GM19397 (cell line): ENCODE data around the gene ZMAT5.
A peak's percentile ranks its signal among the peaks of the same experiment; 100 is the strongest.

ENCODE experiments used
- ATAC-seq: cut with Tn5 transposase; IDR thresholded peaks from one replicate; pipeline ENCODE4 v1.9.1; 2021; ENCODE audit warnings: mild to moderate bottlenecking, moderate library complexity; ENCODE audit not compliant: unreplicated experiment

The ZMAT5 gene

DNA sequence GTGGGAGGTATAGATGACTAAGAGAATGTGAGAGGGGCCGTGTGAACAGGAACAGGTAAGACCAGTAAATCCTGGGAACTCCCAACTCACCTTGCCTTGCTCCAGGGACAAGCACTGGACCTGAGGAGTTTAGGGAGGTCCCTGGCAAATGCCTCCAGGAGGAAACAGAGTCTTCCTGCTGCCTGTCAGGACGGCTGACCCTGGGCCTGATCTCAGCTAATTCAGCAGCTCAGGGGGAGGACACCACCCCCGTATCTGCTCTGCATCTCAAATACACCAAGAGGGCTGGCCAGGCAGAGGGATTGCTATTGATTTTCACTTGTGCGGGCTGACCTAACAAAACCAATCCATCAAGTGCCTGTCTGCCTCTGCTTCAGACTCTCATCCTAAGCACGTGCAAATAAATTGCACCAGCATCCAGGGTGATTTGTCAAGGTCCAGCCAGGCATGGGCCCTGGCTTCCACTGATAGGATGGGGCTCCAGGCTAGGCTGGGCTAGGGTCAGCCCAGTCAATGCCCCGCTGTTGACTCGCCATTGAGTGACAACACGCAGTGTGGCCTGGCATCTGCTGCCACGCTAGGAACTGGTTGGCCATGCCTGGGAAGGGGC, 20.7 kb upstream of the ZMAT5 start:
- no peak for ATAC-seq

DNA sequence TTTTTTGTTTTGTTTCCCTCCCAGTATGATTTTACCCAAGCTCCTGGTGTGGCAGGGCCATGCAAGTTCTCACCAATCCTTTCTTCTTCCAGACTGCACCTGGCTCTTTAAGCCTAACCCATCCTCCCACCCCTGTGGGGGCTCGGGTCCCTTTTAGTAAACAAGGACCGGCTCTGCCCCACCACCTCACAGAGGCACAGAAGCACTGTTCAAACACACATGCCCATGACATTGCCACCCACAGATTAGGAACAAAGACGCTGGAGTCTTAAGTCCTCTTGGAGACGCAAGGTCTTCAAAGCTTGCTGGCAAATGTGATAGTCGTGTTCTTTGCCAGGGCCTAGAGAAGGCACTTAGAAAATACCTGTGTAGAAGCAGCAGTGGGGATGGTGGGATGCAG, 19.2 kb upstream of the ZMAT5 start:
- no peak for ATAC-seq

DNA sequence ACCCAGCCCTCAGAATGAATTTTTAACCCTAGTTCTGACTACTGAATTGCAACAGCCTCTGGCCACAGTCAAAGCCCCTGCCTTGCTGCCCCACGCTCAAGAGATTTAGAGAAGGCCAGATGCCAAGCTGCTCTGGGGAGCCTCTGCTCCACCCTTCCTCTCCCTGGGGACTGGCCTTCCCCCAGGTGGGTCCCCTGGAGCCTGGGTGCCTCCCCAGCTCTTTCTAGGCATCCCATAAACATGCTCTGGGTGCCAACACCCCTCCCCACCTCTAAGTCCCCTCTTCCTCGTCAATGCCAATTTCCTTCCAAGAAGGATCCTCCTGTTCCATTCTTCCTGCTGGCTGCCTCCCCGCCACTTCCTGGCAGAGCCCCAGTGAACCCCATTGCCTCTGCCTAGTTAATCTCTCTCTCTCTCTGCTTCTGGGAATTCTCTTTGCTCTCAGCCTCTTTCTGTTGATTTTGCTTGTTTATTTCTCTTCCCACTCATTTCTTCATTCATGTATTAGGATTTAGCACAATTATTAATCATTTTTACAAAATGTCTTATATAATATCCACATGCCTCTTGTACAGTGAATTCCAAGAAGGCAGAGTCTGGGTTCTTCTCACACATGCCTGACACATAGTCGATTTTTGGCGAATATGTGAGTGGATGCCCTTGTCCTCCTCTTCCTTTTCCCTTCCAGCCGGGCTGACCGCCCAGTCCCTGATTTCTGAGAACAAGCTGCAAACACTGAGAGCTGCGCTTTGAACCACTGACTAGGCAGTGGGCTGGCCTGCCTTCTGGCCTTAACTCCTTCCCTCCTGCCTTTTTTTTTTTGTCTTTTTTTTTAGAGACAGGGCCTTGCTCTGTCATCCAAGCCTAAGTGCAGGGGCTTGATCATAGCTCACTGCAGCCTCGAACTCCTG, 17.9 kb upstream of the ZMAT5 start:
- ATAC-seq, result no peak

DNA sequence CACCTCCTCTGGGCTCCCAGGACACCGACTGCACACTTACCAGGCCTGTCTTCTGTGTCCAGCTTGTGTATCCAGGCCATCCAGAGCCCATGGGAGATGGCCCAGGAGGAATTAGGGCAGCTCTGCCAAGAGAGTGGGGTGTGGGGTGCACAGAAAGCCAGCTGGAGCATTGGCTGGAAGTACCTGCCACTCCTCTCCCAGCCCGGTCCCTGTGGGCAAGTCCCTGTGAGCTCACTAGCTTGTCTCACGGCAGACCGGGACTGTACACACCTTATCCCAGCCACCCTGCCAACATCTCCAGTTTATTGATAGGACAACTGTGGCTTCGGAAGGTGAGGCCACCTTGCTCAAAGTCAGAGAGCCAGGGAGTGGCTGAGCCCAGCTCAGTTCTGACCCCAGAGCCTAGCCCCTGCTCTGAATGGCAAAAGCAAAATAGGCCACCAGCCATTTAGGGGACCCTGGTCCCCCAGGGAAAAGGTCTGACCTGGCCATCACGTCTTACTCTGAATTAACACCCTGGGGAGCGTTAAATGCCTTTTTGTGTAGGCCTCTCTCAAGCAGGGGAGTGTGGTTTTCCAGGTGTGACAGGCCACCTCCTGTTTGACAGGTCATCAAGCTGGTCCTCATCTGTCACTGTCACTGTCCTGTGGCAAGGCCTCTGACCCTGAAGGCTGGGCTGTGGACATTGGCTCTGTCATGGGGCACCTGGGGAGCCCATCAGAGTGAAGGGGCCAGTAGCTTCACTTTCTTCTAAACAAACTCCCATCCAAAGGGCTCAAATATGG, 15.4 kb upstream of the ZMAT5 start:
- no peak for ATAC-seq

DNA sequence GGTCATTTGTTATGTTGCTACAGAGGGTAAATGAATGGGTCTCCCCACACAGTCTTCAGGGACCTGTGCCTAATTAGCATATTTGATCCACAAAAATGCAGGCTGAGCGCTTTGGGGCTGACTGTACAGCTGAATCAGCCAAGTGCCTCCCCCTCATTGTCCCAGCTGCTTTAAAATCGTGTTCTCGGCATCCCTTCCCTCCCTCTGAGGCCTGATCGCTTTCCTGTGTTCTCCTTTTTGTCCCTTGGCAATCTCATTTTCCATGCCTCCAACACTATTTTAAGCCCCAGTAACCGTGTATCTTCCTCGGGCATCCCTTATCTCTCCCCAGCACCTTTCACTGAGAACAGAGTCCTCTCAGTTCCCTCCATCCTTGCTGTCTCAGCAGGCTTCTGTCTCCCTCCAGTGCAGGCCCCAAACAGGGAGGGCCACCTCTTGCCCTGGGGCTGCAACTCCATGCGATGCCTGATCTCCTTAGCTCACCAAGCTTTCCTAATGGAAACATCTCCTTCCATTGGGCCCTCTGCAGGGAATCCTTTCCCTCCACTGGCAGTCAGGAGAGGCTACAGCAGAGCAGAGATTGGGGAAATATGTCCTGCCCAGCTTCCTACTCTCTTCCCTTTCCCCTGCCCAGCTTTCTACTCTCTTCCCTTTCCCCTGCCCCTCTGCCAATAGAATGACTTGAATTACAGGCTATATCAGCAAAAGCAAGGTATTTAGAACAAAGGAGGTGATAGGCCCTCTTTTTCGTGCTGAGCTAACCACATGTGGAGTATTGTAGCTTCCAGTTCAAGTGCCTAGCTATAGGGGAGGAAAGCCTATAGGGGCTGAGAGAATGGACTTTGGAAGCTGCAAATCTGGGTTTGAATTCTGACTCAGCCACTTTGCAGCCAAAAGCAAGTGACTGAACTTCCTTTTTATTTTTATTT, 14.2 kb upstream of the ZMAT5 start:
- no peak for ATAC-seq

DNA sequence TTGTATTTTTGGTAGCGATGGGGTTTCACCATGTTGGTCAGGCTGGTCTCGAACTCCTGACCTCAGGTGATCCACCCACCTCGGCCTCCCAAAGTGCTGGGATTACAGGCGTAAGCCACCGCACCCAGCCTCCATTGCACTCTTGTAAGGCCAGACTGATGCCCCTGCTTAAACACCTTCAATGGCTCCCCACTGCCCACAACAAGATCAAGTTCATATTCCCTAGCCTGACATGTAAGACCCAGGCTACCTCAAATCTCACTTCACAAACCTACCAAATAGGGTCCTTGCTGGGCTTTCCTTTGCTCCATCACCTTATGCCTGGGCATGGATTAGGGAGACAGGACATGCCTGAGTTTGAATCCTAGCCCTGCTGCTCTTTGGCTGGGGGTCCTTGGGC, 13.4 kb upstream of the ZMAT5 start:
- no peak for ATAC-seq

DNA sequence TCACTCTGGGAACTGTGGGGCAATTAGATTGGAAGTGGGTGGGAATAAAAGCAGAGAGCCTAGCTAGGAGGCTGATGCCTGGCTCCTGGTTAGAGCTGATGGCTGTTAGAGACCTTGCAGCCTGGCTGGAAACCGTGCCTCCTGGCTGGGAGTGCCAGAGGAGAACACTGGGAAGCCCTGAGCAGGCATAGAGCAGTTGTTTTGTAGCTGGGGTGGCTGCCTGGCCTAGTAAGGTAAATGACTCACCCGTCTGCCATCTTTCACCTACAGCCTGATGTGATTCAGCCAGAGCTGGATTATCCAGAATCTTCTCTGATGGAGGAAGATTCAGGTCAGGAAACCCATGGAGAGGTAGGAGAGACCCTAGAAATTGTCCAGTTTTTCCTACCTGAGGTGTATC, 6.4 kb upstream of the ZMAT5 start:
- ATAC-seq, result no peak

DNA sequence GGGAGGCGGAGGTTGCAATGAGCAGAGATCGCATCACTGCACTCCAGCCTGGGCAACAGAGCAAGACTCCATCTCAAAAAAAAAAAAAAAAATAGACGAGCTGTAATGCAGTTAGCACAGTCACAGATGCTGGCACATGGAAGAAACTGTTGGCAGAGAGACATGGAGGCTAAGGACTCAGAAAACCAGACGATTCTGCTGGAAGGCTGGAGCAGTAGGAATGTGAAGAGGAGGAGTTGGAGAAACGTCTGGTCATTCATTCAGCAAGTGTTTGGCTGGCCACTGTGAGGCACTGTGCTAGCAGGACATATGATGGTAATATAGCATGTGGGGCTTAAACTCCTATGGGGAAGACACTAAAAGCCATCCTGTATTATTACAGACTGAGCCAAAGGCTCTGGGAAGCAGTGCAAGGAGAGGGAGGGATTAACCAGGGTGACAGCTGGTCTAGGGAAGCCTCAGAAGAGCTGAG, 5.4 kb upstream of the ZMAT5 start:
- ATAC-seq, result no peak

DNA sequence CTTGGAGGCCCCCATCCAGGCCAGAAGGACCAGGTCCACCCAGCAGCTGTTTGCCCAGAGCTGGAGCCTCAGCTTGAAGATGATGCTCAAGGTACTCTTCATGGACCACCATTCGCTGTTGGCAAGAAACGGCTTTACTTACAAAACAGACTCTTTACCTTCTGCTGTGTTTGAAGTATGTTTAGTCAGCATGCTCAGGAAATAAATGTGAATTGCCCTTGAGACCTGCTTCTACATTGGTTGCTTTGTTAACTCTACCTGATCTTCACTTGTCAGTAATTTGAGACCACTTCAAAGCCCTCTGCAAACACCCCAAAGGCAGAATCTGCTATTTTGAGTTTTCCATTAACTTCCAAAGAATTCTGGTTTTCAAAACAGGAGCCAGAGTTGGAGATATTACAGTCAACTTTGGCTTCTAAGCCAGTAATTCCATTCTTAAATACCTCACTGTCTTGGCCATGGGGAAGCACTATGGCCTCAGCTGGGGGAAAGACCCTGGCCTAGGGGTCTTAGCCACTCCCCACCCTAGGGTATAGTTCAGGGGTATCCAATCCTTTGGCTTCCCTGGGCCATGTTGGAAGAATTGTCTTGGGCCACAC, 3.0 kb upstream of the ZMAT5 start:
- ATAC-seq, result no peak

DNA sequence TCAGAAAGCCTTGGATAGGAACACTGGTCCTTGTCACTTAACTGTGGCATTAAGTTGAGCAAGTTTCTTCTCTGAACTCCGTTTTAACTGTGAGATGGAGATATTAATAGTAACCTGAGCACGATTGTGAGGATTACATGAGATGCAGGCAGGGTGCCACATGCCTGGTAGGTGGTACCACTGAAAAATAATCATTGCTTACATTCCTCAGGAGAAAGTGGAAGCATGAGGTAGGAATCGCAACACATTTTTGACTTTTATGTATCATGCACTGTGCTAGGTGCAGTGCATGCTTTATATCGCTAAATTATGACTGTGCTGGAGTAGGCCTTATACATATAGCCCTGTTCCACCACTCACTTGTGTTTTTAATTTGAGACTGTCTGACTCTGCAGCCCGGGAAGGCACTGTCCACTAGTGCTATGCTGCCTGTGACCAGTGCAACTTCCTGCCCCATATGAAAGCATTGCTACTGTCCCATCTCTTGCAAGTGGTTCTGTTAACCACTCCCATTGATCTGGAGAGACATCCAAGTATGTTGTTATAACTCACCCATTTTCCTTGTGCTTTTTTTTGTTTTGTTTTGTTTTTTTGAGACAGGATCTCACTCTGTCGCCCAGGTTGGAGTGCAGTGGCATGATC, 1.4 kb upstream of the ZMAT5 start:
- ATAC-seq, result no peak

DNA sequence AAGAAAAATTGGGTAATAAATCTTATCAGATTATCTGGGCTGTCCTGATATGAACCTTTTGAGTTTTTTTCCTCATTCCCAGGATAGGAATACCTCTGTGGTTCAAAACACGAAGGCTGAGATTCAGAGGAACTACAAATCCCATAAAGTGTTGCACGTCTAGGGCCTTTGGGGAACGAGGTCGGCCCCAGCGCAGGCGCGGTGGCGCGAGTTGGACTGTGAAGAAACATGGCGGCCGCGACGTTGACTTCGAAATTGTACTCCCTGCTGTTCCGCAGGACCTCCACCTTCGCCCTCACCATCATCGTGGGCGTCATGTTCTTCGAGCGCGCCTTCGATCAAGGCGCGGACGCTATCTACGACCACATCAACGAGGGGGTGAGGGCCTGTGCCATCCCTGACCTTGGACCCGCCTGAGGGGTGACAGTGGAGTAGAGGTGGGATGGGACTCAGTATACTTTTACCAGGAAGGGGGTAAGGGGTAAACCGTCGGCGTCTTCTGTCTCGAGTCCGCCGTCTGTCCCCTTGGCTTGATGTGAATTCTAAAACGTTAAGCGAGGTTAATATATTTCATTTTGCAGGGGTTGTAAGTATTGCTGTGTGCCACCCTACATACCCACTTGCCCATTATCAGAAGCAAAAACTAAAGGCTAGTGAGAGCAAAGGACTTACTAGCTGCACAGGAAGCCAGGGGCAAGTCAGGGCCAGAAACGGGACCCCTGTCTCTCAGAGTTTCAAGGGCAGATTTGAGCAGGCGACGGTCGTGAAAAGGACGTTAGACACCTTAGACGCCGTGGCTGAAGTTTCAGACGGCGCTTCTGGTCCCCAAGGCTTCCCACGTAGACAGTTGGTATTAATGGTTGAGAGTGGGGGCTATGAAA, 604 bp upstream of the ZMAT5 start, which contains the start of gene UQCR10:
UQCR10 (plus strand) TSS at position 199 of the 881 bp plus-strand sequence; CDS start at position 229, 30 bp downstream.
- ATAC-seq, result peak; percentile 73

DNA sequence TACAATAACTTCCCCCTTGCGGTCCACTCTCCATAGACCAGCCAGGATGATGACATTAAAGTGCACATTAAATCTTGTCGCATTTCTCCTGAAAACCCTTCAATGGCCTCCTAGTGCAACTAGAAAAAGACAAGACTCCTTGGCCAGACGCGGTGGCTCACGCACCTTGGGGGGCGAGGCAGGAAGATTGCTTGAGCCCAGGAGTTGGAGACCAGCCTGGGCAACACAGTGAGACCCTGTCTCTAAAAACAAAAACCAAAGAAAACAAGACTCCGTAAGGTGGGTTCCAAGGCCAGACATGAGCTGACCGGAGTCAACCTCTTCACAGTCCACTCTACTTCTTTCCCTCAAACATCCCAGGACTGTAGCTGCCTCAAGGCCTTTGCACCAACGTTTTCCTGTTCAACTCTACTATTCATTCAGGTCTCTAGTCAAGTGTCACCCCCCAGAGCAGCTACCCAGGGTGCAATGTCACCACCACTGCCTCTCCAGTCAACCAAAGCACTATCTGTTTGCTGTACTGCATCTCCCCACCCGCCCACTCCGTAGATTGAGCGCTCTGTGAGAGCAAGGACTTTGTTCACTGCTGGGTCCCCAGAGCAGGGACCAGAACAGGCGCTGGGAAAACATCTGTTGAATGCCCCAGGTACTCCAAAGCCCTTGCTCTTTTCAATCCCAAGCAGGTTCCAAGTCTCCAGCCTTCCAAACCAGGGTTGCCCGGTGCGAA, 739 bp downstream of the ZMAT5 start:
- peak; percentile 18 for ATAC-seq

DNA sequence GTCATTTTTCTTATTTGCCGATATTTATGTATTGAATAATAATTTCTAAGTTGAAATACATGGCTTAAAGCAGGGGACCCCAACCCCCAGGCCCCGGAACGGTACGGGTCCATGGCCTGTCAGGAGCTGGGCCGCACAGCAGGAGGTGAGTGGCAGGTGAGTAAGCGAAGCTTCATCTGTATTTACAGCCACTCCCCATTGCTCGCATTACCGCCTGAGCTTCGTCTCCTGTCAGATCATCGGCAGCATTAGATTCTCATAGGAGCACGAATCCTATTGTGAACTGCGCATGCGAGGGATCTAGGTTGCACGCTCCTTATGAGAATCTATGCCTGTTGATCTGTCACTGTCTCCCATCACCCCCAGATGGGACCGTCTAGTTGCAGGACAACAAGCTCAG, 4.5 kb downstream of the ZMAT5 start:
- ATAC-seq, result no peak

DNA sequence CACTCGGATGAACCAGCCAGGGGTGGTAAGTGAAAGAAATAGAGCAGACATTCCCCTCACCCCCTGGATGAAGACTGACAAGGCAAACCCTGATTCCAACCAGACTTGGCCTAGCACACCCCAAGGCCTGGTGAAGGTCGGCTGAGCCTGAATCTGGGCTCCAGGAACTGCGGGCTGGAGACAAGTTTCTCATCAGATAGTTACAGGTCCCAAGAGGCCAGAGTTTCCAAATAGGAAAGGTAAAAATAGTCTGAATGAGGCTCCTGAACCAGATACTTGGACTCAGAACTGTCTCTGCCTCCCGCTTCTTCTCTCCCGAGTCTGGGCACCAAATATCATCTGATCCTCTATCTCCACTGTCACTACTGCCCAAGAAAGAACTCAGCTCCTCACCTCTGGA, 7.8 kb downstream of the ZMAT5 start:
- ATAC-seq, result no peak

DNA sequence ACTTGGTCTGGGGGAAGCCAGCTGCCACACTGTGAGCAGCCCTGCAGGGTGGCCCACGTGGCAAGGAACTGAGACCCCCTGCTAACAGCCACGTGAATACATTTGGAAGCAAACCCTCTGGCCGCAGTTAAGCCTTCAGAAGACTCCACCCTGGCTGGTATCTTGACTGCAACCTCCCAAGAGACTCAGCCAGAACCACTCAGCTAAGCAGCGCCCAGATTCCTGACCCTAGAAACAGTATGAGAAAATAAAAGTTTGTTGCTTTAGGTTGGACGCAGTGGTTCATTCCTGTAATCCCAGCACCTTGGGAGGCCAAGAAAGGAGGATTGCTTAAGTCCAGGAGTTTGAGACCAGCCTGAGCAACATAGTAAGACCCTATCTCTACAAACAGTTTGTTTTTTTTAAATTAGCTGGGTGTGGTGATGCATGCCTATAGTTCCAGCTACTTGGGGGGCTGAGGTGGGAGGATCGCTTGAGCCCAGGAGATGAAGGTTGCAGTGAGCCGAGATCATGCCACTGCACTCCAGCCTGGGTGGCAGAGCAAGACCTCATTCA, 8.7 kb downstream of the ZMAT5 start:
- no peak for ATAC-seq

DNA sequence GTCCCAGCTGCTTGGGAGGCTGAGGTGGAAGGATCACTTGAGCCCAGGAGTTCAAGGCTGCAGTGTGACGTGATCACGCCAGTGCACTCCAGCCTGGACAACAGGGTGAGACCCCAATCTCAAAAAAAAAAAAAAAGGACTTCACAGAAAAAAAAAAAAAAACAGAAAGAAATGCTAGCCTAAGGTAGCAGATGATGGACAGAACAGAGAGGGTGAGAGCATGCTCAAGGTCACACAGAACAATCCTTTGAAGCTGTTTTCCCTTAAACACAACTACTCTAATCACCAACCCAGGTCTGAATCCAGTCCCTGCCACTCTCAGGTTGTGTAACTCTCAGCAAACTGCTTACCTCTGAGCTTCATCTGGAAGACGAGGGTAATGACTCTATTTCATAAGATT, 9.7 kb downstream of the ZMAT5 start:
- no peak for ATAC-seq

DNA sequence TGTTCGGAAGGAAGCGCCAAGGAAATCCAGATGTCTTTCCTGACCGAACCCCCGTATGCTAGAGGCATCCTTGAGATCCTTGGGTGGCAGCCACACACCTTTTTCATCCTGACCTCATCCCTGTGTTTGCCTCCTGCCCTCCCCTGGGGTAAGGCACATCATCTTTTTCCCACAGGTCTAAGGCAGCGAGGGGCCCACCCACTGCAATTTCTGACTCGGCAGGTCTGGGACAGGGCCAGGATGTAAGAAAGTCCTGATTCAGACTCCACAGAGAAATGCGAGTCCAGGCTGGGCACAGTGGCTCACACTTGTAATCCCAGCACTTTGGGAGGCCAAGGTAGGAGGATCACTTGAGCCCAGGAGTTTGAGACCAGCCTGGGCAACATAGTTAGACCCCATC, 10.5 kb downstream of the ZMAT5 start:
- ATAC-seq, result no peak

DNA sequence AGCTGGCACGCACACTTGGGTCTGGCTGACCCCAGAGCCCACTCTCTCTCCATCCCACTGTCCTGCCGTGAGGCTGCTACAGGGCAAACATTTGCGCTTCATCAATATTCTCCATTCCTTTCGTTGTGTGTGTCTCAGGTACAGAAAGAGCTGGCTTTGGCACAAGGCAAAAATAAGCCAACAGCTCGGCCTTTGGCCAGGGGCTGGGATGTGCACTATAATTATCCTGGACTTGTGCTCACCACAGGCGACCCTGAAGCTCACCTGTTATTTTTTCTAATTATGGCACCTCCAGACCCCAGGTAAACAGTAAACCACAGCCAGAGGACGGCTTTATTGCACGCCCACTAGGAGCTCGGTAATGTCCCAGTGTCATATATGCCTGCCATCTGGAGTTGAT, 10.9 kb downstream of the ZMAT5 start:
- ATAC-seq, result no peak
